AG08395 (cell line): ENCODE data around the gene ITGA8.
"Not testable (repeated sequence)": the region's sequence is repeated elsewhere in the genome, so short reads cannot be mapped to it uniquely, and the experiment has no call there.

Source experiments
- DNase-seq: peaks from one replicate; pipeline ENCODE4 v3.0.0; 2012; ENCODE audit warnings: mixed read lengths, low spot score

ITGA8 gene

DNA sequence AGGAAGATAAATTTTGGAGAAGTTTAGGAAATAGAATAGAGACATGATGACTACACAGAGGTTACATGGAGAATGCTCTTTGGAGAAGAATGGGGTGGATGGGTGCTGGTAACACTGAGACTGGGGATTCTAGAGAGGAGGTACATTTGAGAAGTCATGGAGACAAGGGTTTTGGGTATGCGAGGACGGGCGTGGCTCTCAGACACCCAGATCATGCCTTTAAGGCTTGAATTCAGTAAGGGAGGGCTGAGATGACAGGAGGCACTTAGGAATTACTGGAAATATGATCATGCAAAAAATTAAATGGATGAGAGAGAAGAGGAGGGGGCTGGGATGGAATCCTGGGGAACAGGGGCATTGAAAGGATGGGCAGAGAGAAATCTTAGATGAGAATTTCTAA, 168.8 kb downstream of the ITGA8 start:
- no peak for DNase-seq

DNA sequence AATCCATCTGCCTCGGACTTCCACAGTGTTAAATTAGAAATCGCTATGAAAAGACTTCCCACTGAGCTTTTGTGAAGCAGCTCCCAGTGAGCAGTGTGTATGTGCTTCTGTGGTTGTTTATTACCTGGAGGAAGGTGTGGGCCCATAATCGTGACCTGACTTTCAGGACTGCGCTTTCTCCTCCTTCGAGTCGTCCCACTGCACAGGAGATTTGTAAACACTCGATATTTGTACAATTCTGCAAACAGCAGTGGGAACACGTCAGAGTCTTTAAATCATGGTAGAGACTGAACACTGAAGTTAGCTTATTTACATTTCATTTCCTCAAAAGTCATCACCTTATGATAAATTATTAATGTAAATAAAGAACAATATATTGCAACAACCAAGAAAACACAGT, 171.4 kb downstream of the ITGA8 start:
- DNase-seq = no peak

DNA sequence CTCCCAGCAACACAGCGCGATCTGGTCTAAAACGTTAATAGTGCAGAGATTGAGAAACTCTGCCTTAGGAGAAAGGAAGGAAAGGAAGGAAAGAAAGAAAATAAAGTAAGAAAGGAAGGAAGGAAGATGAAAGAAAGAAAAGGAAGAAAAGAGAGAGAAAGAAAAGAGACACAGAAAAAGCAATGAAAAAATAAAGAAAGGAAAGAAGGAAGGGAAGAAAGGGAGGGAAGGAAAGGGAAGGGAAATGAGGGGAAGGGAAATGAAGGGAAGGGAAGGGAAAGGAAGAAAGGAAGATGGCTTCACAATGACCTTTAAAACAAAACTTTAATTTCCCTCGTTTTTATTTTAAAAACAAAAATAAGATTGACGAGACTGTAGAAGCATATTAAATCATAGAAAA, 173.1 kb downstream of the ITGA8 start:
- no peak for DNase-seq

DNA sequence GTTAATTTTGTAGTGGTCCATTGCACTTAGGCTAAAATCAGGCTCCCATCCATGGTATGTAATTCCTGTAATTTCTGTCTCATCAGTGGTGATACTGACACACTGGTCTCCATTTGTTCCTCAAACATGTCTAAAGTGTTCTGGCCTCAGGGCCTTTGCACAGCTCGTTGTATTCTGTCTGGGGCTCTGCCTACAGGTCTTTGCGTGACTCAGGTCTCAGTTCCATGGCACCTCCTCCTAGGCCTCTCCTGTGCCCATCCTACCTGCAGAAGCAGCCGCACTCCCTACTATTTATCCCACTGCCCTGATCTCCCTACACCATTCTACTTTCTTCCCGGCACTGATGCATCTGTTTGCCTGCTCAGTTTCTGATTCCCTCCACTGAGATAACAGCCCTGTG, 173.8 kb downstream of the ITGA8 start:
- DNase-seq = no peak

DNA sequence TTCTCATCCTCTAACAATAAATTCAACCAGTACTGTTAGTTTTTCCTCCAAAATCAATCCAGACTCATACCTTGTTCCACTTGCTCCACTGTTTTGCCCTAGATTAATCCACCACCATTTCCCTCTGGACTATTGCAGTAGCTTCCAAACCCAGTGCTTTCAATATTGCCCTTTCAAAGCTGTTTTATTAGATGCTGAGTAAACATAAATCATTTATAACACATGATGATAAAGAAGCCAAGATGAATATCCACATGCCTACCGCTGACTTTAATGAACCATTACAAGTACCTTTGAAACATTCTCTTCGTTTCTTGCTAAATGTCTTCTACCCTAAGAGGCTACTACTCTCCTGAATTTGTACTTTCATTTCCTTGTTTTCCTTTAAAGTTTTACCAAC, 174.5 kb downstream of the ITGA8 start:
- no peak for DNase-seq

DNA sequence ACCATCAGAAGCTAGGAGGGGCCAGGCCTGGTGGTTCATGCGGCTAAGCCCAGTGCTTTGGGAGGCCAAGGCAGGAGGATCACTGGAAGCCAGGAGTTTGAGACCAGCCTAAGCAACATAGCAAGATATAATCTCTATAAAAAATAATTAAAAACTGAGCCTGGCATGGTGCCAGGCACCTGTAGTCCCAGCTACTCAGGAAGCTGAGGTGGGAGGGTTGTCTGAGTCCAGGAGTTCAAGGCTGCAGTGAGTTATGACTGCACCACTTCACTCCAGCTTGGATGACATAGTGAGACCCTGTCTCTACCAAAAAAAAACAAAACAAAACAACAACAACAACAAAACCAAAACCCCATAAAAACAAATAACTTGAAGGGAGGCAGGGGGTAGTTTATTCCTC, 175.7 kb downstream of the ITGA8 start:
- DNase-seq = no peak

DNA sequence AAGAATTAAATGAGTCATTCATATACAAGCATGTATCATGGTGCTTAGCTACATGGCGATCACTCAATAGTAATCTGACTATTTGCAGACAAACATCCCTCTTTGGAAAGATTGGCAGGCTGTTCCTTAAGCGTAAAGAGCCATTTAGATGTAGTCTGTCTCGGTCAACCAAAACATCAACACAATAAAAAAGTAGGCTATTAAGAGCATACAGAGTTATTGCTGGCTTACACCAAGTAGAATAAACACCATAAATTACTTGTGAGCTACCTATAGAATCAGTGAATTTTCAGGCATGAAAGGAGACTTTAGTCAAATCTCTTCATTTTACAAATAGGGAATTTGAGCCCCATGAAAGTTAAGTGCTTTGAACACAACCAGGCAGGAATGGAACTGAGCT, 176.9 kb downstream of the ITGA8 start:
- DNase-seq = no peak

DNA sequence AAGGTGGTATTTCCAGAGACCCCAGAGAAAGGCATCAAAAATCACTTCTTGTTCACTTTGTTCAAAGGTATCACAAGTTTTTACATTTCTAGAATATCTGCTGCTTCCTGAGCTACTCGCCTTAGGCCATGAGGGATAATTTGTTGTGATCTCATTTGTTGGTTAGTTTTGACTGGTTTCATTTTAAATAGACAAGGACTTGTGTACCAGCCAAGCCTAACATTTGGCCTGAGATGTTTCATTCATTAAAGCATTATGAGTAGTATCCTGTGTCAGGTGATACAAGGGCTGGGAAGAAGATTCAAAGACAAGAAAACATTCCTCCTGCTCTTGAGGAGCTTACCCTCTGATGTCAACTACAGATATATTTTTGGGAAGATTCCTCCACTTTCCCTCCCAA, 178.3 kb downstream of the ITGA8 start:
- DNase-seq = peak; percentile 19

DNA sequence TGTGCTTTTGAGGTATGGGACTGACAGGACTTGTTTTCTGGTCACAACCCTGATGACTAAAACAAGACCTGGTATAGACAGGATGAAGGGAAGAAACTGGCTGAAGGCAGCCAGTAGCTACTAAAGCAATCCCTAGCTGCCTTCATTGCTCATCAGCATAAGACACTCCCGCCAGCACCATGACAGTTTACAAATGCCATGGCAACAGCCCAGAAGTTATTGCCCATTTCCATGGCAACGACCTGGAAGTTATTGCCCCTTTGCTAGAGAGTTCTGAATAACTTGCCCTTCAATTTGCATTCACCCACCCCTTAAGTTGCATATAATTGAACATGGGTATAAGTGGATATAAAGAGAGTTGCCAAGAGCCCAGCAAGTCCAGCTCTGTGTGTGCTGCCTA, 179.0 kb downstream of the ITGA8 start:
- no peak for DNase-seq

DNA sequence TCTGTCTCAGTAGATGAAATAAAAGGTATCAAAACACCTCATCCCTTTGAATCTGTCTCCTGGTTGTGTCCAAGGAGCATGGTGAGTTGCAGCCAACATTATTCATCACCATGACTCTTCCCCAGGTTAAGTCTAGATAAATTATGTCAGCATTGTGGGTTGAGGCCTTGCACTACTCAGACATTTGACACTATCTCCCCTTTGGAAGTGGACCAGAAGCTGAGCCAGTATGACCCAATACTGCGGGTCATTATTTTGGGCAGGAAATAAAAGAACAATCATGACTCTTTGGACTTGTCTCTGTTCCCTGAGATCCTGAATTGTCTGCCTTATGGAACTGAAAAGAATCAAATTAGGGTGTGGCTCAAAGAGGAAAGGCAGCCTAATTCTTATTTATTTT, 180.5 kb downstream of the ITGA8 start:
- peak; percentile 23 for DNase-seq

DNA sequence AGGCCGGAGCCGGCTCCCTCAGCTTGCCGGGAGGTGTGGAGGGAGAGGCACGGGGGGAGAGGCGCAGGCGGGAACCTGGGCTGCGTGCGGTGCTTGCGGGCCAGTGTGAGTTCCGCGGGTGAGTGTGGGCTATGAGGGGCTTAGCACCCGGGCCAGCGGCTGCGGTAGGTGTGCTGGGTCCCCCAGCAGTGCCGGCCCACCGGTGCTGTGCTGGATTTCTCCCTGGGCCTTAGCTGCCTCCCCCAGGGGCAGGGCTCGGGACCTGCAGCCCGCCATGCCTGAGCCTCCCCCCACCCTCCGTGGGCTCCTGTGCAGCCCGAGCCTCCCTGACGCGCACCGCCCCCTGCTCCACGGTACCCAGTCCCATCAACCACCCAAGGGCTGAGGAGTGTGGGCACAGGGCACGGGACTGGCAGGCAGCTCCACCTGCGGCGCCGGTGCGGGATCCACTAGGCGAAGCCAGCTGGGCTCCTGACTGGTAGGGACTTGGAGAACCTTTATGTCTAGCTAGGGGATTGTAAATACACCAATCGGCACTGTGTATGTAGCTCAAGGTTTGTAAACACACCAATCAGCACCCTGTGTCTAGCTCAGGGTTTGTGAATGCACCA, 184.7 kb downstream of the ITGA8 start:
- DNase-seq = not testable (repeated sequence)

DNA sequence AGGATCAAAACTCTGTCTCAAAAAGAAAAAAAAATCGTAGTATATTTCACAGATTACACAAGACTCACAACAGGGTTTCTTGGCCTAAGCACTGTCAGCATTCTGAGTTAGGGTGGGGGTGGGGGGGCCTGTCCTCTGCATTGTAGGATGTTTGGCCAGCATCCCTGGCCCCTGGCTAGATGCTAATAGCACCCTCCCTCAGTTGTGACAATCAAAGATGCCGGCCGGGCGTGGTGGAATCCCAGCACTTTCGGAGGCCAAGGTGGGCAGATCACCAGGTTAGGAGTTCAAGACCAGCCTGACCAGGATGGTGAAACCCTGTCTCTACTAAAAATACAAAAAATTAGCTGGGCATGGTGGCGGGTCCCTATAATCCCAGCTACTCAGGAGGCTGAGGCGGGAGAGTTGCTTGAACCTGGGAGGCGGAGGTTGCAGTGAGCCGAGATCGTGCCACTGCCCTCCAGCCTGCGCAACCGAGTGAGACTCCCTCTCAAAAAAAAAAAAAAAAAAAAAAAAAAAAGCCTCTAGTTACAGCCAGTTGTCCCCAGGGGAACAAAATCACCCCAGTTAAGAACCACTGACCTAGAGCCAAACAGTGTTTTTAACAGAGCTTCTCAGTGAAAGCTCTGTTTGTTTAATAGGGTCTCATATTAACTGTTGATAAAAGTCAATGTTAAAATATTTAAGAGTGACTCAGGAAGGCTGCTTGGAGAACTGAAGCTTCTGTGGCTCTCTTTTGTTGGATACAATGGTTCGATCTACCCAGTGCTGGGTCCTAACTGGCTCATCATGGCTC, 187.6 kb downstream of the ITGA8 start:
- no peak for DNase-seq

DNA sequence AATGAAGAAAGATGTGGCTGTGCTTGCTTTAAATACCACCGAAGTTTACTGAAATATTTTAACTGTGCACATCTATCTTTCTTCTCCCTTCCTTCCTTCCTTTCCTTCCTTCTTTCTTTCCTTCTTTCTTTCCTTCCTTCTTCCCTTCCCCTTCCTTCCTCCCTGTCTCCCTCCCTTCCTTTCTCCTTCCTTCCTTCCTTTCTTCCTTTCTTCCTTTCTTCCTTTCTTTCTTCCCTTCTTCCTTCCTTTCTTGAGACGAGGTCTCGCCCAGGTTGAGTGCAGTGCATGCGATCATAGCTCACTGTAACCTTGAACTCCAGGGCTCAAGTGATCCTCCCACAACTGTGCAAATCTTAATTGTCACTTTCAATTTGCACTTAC, 190.9 kb downstream of the ITGA8 start:
- DNase-seq = no peak

DNA sequence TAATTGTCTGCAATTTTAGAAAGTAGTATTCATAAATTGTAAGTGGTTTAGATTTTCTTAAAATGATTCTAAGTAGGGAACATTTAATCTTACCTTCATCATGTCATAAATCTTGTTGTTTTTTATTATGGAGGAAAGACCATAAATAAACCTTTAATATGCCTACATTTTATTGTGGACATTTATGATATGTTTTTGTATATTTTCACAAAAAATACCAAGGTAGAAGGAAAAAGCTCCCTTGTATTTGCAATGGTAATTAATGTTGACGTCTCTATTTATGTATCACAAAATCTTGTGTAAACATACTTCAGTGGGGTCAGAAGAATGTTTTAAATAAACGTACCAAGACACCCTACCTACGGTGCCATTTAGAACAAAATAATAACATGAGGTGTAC, 193.0 kb downstream of the ITGA8 start:
- no peak for DNase-seq

DNA sequence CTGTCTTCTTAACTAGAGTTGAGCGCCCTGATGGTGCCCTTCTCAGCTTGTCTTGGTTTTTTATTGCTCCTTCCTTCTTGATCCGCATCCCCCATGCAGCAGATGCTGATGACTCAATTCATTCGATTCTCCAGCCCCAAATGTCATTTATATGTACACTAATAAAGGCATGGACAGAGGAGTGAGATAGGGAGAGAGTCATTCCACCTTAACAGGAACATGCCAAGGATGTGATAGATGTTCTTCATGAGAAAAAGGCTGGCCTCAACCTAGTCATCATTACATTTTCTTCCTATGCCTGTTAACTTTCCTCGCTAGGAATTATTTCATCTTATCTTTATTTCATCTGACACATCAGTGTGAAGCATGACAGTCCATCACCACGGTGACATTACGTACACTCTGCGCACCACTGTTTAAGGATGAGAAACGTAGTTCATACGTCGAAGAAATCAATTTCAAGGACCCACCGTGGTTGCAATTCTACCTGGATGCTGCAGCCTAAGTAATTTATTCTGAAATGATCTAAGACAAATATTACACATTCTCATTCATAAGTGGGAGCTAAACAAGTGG, 198.3 kb downstream of the ITGA8 start:
- no peak for DNase-seq

DNA sequence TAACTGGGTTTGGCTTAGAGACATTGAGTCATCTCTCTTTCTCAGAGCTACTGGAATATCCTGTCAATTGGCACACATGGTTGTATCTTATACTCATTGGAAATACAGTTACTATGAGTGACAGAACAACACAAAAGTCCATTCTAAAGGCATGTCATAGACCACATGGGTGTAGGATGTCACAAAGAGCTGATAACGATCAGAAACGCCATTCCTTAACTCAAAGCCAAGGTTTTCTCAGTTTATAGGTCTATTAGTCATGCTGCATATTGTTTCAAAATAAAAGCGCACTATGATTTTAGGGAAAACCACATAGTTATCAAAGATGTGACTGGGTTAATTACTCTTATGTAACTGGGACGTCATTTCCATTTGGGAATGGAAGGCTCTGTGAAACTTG, 201.5 kb downstream of the ITGA8 start:
- peak; percentile 50 for DNase-seq

DNA sequence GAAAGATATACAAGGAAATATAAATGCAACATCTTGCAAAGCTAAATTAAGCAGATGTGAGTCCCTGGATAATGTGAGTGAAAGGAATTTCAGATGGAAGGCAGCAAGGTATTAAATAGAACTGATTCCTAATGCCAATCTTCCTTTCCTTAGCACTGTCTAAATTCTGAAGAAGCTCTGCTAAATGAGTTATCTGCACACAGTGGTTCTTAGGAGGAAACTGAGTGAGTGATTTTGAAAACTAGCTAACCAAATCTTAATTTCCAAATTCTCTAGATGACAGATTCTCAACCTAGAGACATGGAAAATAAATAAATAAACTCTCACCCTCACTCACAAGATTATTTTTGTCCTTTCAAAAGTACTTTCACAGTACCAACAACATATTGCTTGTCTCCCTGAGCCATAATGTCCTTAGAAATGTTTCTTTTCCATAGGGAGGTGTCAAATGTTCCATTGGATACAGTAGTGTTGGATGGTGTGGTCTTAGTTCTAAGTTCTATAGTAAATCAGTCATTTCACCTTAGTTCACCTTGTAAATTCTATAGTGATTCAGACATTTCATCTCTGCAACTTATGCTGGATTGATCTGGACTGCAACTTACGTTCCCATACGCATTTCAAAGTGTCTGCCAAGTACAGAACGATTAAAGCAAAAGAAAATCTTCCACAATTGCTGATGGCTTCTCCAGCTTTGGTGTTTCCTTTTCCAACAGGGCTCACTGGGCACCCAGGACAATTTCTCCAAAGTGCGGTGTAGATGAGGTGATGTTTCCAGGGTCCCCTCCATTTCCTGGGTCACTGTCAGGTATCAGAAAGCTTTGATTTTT, 203.3 kb downstream of the ITGA8 start:
- DNase-seq = no peak

DNA sequence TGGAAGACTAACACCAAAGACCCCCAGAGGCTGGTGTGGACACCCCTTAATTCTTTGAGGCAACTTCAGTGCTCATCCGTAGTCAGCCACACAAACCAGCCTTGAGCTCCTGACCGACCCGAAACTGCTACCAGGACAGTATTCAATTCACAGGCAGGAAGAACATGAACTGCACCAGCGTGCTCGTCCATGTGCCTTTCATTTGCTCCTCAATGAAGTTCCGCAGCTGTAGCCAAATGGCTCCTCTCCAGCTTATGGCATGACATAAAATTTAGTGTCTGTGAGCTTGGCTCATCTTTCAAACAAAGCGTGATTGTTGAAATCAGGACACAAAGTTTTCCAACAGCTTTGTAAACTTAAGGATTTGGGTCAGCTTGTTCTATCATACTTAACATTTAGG, 204.5 kb downstream of the ITGA8 start:
- peak; percentile 56 for DNase-seq

DNA sequence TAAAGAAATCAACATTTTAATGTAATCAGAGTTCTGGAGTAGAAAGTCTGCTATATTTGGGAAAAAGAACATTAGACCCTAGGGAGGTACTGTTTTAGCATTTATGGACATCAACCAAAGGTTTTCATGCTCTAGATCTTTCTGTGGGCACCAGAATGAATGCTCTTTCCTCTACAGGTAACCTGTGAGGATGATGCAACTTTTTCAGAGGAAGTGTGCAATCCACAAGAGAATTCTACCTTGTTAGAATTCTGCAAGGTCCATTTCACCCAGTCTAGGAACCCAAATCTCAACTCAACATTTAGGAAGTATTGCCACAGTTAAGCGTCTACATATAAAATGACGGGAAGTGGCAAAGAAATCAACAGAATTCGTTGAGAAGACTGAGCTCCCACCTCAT, 208.8 kb downstream of the ITGA8 start:
- no peak for DNase-seq

DNA sequence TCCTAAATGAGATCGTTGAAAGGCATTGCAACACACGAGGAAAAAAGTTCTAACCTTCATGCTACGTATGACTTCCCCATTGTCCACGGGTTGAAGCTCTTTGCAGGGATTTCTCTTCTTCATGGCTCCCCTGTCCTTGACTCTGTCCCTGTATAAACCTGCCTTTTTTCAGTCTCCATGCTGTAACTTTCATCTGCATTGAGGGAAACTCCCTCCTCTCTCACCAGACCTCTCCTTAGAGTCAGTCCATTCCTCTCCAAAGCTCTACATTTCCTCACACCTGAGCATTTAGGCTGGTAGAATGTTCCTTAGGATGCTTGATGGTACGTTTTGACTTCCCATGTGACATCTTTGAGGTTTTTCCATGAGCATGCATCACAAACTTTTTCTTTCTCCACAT, 214.4 kb downstream of the ITGA8 start:
- DNase-seq = no peak

DNA sequence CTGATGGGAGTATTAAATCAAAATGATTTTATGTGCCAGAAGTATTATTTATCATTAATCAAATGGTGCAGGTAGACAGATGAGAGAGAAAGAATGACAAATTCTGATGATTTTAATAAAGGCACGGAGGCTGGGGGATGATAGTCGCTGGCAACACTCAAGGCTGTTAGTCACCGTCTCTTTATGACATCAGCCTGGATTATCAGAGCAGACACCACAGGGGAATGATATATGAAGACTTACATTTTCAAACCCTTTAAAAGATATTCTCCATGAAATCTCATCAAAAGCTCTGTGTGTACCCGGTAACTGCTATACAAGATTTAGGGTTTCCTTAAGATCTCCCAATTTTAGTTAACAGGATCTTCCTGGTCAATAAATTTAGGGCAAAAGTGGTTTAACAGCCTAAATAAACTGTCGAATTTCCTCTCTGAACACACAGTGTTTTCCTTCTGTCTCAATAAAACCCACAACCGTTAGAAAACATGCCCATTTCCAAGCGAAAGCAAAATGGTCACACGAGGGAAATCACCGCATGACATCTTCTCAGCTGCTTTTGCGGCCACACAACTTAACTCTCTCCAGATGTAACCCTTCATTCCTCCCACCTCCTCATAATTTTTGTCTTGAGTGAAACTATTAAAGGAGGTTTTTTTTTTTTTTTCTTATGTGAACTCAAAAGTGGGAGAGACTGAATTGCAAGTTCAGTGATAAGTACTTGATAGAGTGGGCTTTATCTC, 215.5 kb downstream of the ITGA8 start:
- DNase-seq = peak; percentile 70

DNA sequence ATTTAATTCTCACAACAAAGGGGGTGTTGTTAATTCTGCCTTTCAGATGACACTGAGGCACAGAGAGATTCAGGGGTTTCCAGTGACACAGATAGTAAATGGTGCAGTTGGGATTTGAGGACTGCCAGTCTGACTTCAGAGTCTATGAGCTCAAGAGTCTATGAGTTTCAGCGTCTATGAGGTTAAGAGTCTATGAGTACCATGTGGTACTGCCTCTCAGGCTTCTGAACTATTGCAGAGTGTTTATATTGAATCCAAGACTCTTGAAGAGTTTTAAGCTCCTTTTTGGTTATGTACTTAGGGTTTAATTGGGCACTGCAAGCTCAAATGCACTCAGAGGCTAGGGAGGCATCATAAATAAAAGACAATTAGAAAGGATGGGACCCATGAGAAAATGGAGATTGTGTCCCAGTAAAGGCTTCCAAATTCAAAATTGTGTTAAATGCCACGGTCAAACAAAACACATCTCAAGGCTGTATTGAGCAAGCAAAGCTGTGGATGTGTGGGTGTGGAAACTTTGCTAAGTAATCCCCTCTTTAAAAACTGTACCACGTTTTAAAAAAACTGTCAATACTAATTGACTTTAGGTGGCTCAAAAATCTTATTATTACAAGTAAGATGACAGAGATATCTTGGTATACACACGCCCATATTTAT, 224.7 kb downstream of the ITGA8 start:
- no peak for DNase-seq
